ENCODE results near the gene GABBR2.

Gene GABBR2

DNA sequence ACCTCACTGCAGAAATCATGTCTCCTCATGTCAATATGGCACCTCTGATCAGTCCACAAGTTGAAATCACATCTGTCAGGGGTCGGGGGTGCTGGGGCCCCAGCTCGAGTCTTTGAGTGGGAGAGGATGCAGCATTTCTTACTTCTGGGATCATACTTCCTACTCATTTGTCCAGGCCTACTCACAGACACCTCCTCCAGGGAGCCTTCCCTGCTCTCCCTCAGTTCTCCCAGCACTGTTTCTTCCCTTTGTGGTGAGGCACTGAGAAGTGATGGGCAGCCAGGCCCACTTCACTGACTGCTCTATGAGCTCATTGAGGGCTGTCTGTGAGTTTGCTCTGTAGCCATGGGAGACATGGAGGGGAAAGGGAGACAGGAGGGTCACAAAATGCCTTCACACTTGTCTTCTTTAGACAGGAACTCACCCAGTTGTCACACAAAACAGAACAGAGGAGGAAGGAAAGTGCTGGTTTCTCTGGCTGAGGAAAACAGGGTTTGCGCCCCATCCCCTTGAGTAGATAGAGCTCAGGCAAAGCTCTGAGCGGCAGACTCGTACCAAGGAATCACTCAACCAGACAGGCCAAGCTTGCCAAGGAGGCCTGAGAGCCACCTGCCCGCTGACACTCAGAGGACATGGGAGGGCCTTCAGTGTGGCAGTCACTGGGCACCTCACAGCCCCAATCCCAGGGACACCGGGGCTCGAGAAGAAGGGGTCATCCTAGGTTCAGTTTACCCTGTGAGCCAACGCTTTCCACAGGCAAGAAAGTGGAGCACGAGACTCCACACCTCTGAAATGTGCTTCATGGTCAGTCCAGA is 152.9 kb downstream of the GABBR2 start:
- H3K4me3 ChIP-seq (replicated peaks in 1 of 2; ENCODE audit: low read depth in 2 of 2, low read length in 2 of 2): no peak overlapping the region
- TF ChIP-seq, protein P1, sequence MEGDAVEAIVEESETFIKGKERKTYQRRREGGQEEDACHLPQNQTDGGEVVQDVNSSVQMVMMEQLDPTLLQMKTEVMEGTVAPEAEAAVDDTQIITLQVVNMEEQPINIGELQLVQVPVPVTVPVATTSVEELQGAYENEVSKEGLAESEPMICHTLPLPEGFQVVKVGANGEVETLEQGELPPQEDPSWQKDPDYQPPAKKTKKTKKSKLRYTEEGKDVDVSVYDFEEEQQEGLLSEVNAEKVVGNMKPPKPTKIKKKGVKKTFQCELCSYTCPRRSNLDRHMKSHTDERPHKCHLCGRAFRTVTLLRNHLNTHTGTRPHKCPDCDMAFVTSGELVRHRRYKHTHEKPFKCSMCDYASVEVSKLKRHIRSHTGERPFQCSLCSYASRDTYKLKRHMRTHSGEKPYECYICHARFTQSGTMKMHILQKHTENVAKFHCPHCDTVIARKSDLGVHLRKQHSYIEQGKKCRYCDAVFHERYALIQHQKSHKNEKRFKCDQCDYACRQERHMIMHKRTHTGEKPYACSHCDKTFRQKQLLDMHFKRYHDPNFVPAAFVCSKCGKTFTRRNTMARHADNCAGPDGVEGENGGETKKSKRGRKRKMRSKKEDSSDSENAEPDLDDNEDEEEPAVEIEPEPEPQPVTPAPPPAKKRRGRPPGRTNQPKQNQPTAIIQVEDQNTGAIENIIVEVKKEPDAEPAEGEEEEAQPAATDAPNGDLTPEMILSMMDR (IDR thresholded peaks at IDR 0.05; ENCODE audit: low read depth, low read length): no peak
- no peak for DNase-seq (ENCODE audit: low read depth in 2 of 2)

DNA sequence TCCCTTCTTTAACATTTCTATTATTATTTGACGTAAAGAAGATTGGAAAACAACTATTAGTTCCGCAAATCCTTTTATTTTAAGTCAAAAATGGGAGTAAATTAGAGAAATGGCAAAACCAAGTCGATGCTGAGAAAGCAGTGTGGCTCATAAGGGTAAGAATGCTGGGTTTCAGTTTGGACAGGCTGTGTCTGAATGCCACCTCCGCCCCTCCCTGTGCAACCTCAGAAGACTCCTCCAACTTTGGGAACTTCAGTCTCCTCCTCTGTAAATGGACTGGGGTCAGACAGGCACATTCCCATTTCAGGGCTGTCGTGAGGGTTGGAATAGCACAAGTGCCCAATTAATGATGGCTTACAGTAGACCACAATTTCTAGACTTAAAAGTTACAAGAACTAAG is 154.0 kb downstream of the GABBR2 start:
- TF ChIP-seq, protein P1 (IDR thresholded peaks at IDR 0.05; ENCODE audit: low read depth, low read length): no peak
- DNase-seq (ENCODE audit: low read depth in 2 of 2): no peak
- H3K4me3 ChIP-seq (replicated peaks in 1 of 2; ENCODE audit: low read depth in 2 of 2, low read length in 2 of 2): no peak overlapping the region

DNA sequence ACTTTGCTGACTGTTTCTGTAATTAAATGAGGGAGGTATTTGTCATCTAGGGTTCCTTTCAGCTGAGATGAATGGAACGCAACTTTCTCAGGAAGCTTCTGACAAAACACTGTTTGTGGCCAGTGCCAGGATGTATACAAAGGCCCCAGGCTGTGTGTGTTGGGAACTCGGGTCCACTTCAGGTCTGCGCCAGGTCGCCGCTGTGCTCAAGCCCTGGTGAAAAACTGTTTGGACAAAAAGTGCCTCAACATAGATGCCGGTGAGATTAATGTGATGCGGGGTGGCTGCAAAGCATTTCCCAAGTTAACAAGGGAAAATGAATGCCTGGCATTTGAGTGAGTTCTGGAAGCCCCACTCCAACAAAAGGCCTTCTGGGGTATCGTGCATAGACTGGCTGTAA is 156.4 kb downstream of the GABBR2 start:
- DNase-seq (ENCODE audit: low read depth in 2 of 2): no peak
- TF ChIP-seq, protein P1 (IDR thresholded peaks at IDR 0.05; ENCODE audit: low read depth, low read length): no peak
- no peak overlapping the region for H3K4me3 ChIP-seq (replicated peaks in 1 of 2; ENCODE audit: low read depth in 2 of 2, low read length in 2 of 2)

DNA sequence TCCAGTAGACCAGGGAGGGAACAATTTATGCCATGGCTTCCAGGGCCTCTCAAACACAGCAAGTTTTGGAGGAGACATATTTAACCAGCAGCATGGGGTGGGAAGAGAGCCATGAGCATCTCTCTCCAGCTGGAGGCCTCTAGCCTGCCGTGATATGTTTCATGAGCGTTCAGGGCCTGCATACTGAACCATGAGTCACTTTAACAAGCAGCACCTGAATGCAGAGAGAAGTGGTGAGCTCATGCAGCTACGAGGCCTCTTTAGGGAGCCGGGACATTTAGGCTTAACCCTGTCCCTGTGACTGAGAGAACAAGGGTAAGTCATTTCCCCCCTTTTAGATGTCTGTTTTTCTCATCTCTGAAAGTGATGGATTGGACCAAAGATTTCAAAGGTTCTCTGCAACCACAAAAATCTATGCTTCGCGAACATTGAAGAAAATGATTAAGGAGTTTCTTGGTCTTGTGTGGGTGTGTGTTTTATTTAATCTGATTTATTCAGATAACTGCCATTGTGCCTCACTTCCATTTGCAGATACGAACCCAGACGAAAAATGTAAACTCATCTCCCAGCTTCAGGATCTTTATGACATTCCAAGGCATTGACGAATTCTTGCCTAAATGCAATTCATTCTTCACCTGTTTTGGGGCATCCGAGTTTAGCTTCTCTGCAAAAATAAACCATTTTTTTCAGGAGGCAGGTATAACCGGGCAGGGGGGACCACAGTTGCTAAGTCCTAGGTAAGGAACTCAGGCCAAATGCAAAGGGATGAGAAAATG is 157.0 kb downstream of the GABBR2 start:
- no peak overlapping the region for H3K4me3 ChIP-seq (replicated peaks in 1 of 2; ENCODE audit: low read depth in 2 of 2, low read length in 2 of 2)
- TF ChIP-seq, protein P1 (IDR thresholded peaks at IDR 0.05; ENCODE audit: low read depth, low read length): no peak
- DNase-seq (ENCODE audit: low read depth in 2 of 2): peak; percentile 34 to 75

DNA sequence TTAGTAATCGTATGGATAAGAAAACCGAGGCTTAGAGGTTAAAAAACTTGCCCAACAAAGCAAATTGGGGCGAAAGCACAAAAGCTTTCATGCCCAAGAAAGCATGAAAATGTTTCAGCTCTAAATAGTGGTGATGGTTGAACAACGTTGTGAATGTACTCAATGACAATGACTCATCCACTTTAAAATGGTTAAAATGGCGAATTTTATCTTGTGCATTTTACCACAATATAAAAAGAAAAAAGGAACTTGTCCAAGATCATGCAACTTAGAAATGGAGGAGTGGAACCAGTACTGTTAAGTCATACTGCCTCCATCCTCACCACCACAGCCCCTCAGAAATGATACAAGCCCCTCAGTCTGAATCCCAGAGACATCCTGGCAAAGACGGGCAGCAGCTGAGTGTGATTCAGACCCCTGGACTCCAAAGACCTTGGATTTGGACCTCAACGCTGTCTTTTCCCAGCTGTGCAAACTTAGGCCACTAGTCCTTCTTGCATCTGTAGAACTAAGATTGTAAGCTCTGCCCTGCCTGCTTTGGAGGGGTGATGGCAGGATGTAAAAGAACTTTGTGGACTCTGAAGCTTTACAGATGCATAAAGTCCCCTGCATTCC is 158.4 kb downstream of the GABBR2 start:
- H3K4me3 ChIP-seq (replicated peaks in 1 of 2; ENCODE audit: low read depth in 2 of 2, low read length in 2 of 2): no peak overlapping the region
- TF ChIP-seq, protein P1 (IDR thresholded peaks at IDR 0.05; ENCODE audit: low read depth, low read length): no peak
- DNase-seq (ENCODE audit: low read depth in 2 of 2): peak; percentile 19 to 64

DNA sequence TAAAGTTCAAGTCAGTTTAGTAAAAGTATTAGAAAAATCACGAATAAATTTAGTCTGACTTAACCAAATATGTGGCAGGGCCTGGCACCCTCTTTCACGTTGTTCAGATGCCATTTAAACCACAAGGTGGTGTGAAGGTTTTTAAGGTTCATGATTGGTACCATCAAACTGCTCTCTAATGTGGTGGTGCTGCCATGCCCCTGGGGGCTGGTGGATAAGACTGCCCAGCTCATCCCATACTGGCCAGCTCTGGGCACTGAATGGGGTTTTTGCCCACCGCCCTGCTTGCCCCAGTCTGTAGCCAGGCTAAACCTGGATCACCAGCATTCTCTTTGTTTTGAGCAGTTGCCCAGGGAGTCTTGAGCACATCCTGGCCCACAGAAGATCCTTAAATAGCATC is 159.3 kb downstream of the GABBR2 start:
- DNase-seq (ENCODE audit: low read depth in 2 of 2): no peak
- H3K4me3 ChIP-seq (replicated peaks in 1 of 2; ENCODE audit: low read depth in 2 of 2, low read length in 2 of 2): no peak overlapping the region
- TF ChIP-seq, protein P1 (IDR thresholded peaks at IDR 0.05; ENCODE audit: low read depth, low read length): no peak
